Neural progenitor cell (in vitro differentiated cells): Measurements from ENCODE around the gene MYCBP2. TPM values are rescaled to one million over a fixed set of nuclear protein-coding genes. Genes with fewer than 3 reads are reported as not detected.

Experiments
- DNase-seq: peaks from one replicate; pipeline ENCODE4 v3.0.0-alpha.2; 2016; ENCODE audit warnings: low spot score
- H2AFZ ChIP-seq: fragments of 200-600 bp; sonication (generic); replicated peaks from 2 replicates; pipeline ENCODE4 v1.6.1; 2016; ENCODE audit warnings: antibody characterized with exemption
- H3F3A ChIP-seq: fragments of 200-600 bp; sonication (generic); 2 replicates; pipeline ENCODE4 v1.6.1; 2016; ENCODE audit warnings: antibody characterized with exemption, low read depth
- H3K27ac ChIP-seq: fragments of 200-600 bp; sonication (generic); 2 replicates; pipeline ENCODE4 v1.5.1; 2016; ENCODE audit warnings: mild to moderate bottlenecking
- H3K27me3 ChIP-seq: fragments of 200-600 bp; sonication (generic); 2 replicates; pipeline ENCODE4 v1.6.1; 2016; ENCODE audit warnings: mild to moderate bottlenecking, moderate library complexity
- H3K36me3 ChIP-seq: fragments of 200-600 bp; sonication (generic); 2 replicates; pipeline ENCODE4 v1.5.1; 2016
- H3K4me1 ChIP-seq: fragments of 200-600 bp; sonication (generic); 2 replicates; pipeline ENCODE4 v1.6.1; 2016; ENCODE audit warnings: mixed run types
- H3K4me2 ChIP-seq: fragments of 200-600 bp; sonication (generic); 2 replicates; pipeline ENCODE4 v1.6.1; 2016
- H3K4me3 ChIP-seq: fragments of 200-600 bp; sonication (generic); 2 replicates; pipeline ENCODE4 v1.5.1; 2016
- H3K79me2 ChIP-seq: fragments of 200-600 bp; sonication (generic); 2 replicates; pipeline ENCODE4 v1.6.1; 2016; ENCODE audit warnings: low read depth
- H3K9ac ChIP-seq: fragments of 200-600 bp; sonication (generic); 2 replicates; pipeline ENCODE4 v1.6.1; 2016
- H3K9me3 ChIP-seq: fragments of 200-600 bp; sonication (generic); 2 replicates; pipeline ENCODE4 v1.5.1; 2016; ENCODE audit warnings: low read depth
- H4K20me1 ChIP-seq: fragments of 200-600 bp; sonication (generic); 2 replicates; pipeline ENCODE4 v1.6.1; 2016; ENCODE audit warnings: low read depth
- H3K27ac Mint-ChIP-seq: 3 replicates; pipeline ENCODE4 v1.8.0; 2021; ENCODE audit warnings: mixed read lengths
- H3K27me3 Mint-ChIP-seq: 2 replicates; pipeline ENCODE4 v1.8.0; 2022; ENCODE audit warnings: low read depth, mild to moderate bottlenecking, inconsistent platforms, moderate library complexity, mixed read lengths; ENCODE audit not compliant: insufficient read depth
- H3K36me3 Mint-ChIP-seq: 3 replicates; pipeline ENCODE4 v1.8.0; 2021; ENCODE audit warnings: mixed read lengths
- H3K4me1 Mint-ChIP-seq: 3 replicates; pipeline ENCODE4 v1.8.0; 2021; ENCODE audit warnings: mixed read lengths
- H3K4me3 Mint-ChIP-seq: 3 replicates; pipeline ENCODE4 v1.8.0; 2021; ENCODE audit warnings: mild to moderate bottlenecking, moderate library complexity, mixed read lengths
- H3K9me3 Mint-ChIP-seq: 3 replicates; pipeline ENCODE4 v1.8.0; 2020; ENCODE audit warnings: mixed read lengths
- CTCF ChIP-seq: fragments of 200-600 bp; sonication (generic); IDR thresholded peaks from 2 replicates; pipeline ENCODE4 v1.5.1; 2017; ENCODE audit warnings: antibody characterized with exemption, mild to moderate bottlenecking
- EZH2 ChIP-seq: fragments of 200-600 bp; sonication (generic); IDR thresholded peaks from 2 replicates; pipeline ENCODE4 v1.6.1; 2017; ENCODE audit warnings: antibody characterized with exemption, mild to moderate bottlenecking, moderate library complexity
- EZH2phosphoT487 ChIP-seq: fragments of 200-600 bp; sonication (generic); IDR thresholded peaks from 2 replicates; pipeline ENCODE4 v1.6.1; 2017; ENCODE audit warnings: antibody characterized with exemption
- total RNA-seq: library from RNA; depleted of rRNA; stranded (reverse); fragments of >200 nt; gene quantifications from 2 replicates; pipeline ENCODE4 v1.2.3, GENCODE V29; 2015; ENCODE audit warnings: low replicate concordance

The MYCBP2 gene
- total RNA-seq, 1 donor from 2014 or later = 37.8 TPM

DNA sequence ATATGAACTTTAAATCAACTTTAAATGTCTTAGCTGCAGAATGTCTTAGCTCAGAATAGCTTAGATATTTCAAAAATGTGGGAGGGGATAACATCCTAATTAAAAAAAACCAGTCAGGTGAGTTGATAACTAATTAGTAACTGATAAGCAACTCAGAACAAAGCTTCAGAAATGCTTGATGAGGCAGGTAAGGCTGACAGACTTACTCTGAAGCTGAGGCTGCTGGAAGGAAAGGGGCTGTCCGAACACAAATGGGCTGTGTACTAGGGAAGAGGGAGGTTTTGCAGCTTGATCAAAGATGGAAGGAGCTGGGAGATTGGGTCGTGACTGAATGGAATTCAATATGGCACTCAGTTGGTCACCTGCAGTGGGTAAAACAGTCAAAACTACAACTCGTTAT is 208.8 kb downstream of the MYCBP2 start:
- TF ChIP-seq EZH2 = no peak
- TF ChIP-seq CTCF = no peak
- TF ChIP-seq EZH2phosphoT487 = no peak
- Mint-ChIP-seq H3K4me3 (no peak overlapping the region), H3K4me1 (no peaks in the 10 kb centered on the region), H3K27ac (no peak overlapping the region), H3K27me3 (no peaks in the 10 kb centered on the region), H3K36me3 (peaks cover 9% of the 10 kb centered on the region), H3K9me3 (no peaks in the 10 kb centered on the region)
- H3K4me2 ChIP-seq = no peak overlapping the region
- H3F3A ChIP-seq = peaks cover 4% of the 10 kb centered on the region
- H3K4me1 ChIP-seq = peaks cover 9% of the 10 kb centered on the region
- H3K9ac ChIP-seq = no peak overlapping the region
- H3K36me3 ChIP-seq = no peaks in the 10 kb centered on the region
- no peak overlapping the region for H3K4me3 ChIP-seq
- no peaks in the 10 kb centered on the region for H3K27me3 ChIP-seq
- H2AFZ ChIP-seq = no peak overlapping the region
- H3K27ac ChIP-seq = no peak overlapping the region
- H3K9me3 ChIP-seq = no peaks in the 10 kb centered on the region
- H4K20me1 ChIP-seq = no peaks in the 10 kb centered on the region
- no peak for DNase-seq
- H3K79me2 ChIP-seq = no peaks in the 10 kb centered on the region

- Histone ChIP-seq H3F3A (peaks cover 6% of the 10 kb centered on the region), H3K4me3 (no peak overlapping the region), H3K36me3 (no peaks in the 10 kb centered on the region), H2AFZ (no peak overlapping the region), H3K27ac (no peak overlapping the region), H3K4me2 (no peak overlapping the region), H3K9ac (no peak overlapping the region), H4K20me1 (no peaks in the 10 kb centered on the region), H3K4me1 (peaks cover 10% of the 10 kb centered on the region), H3K79me2 (no peaks in the 10 kb centered on the region), H3K27me3 (no peaks in the 10 kb centered on the region), H3K9me3 (peaks cover 9% of the 10 kb centered on the region)
- Mint-ChIP-seq H3K27ac (no peak overlapping the region), H3K9me3 (peaks cover 20% of the 10 kb centered on the region), H3K27me3 (no peaks in the 10 kb centered on the region), H3K36me3 (peaks cover 29% of the 10 kb centered on the region), H3K4me3 (no peak overlapping the region), H3K4me1 (no peaks in the 10 kb centered on the region)
- no peak for DNase-seq
- no peak for TF ChIP-seq EZH2
- TF ChIP-seq CTCF = no peak
- no peak for TF ChIP-seq EZH2phosphoT487
Observed at GRCh38 chr13:77114271-77114670, 212.6 kb downstream of the MYCBP2 start.

GRCh38 chr13:77113496-77113895 is 213.4 kb downstream of the MYCBP2 start:
- no peaks in the 10 kb centered on the region for H3K4me1 Mint-ChIP-seq

More at GRCh38 chr13:77113496-77113895, 213.4 kb downstream of the MYCBP2 start:
- Mint-ChIP-seq H3K4me3 (no peak overlapping the region), H3K9me3 (peaks cover 22% of the 10 kb centered on the region), H3K36me3 (peaks cover 29% of the 10 kb centered on the region), H3K27ac (no peak overlapping the region), H3K27me3 (no peaks in the 10 kb centered on the region)
- peak overlapping the region; percentile 3 for H3K4me2 ChIP-seq
- H3K4me3 ChIP-seq = no peak overlapping the region
- H3F3A ChIP-seq = peaks cover 6% of the 10 kb centered on the region
- no peaks in the 10 kb centered on the region for H4K20me1 ChIP-seq
- H3K9me3 ChIP-seq = peaks cover 9% of the 10 kb centered on the region
- no peak overlapping the region for H2AFZ ChIP-seq
- H3K27ac ChIP-seq = no peak overlapping the region
- no peaks in the 10 kb centered on the region for H3K27me3 ChIP-seq
- no peaks in the 10 kb centered on the region for H3K79me2 ChIP-seq
- peaks cover 10% of the 10 kb centered on the region for H3K4me1 ChIP-seq
- no peaks in the 10 kb centered on the region for H3K36me3 ChIP-seq
- H3K9ac ChIP-seq = no peak overlapping the region
- no peak for TF ChIP-seq CTCF
- no peak for TF ChIP-seq EZH2
- TF ChIP-seq EZH2phosphoT487 = no peak
- DNase-seq = no peak
